Panc1 (cell line): ENCODE measurements around the gene GPRC5D. TPM values are rescaled to one million over a fixed set of nuclear protein-coding genes. Genes with fewer than 3 reads are reported as not detected.

ENCODE experiments used
- ATAC-seq: fragments of 200-7000 bp; cut with Tn5 transposase; 2 replicates; pipeline ENCODE4 v1.9.1; 2020; ENCODE audit warnings: mild to moderate bottlenecking, moderate library complexity
- BruUV-seq: library from RNA; stranded (reverse); fragments of 400-500 nt; replicated peaks from 2 replicates; lab custom pipeline; 2021; lab: Mats Ljungman, UMichigan
- CTCF ChIA-PET: fragments of 300-600 bp; sonication (Branson Sonifier 250); formaldehyde crosslinking; loops from one replicate; lab custom pipeline; 2022; ENCODE audit warnings: antibody characterized with exemption; lab: Charles Lee
- POLR2A ChIA-PET: fragments of 300-600 bp; sonication (Branson Sonifier 250); formaldehyde crosslinking; loops from one replicate; lab custom pipeline; 2022; ENCODE audit warnings: antibody characterized with exemption; lab: Charles Lee
- DNase-seq: peaks from one replicate; pipeline ENCODE4 v3.0.0-alpha.2; 2010; ENCODE audit warnings: low read depth, low spot score
- H3K27ac ChIP-seq: 2 replicates; pipeline ENCODE4 v1.5.1; 2011; ENCODE audit warnings: mild to moderate bottlenecking, low read length, inconsistent platforms
- H3K27me3 ChIP-seq: fragments of 200-500 bp; sonication (Bioruptor generic); 2 replicates; pipeline ENCODE4 v1.6.0; 2014; ENCODE audit warnings: low read length, inconsistent platforms; ENCODE audit not compliant: control insufficient read depth, insufficient read depth
- H3K36me3 ChIP-seq: fragments of 200-500 bp; sonication (Bioruptor generic); 2 replicates; pipeline ENCODE4 v1.5.1; 2014; ENCODE audit warnings: inconsistent platforms, mild to moderate bottlenecking, low read length, moderate library complexity; ENCODE audit not compliant: control insufficient read depth, insufficient read depth
- H3K4me1 ChIP-seq: 2 replicates; pipeline ENCODE4 v1.5.1; 2011; ENCODE audit warnings: inconsistent platforms, mild to moderate bottlenecking, low read length, moderate library complexity; ENCODE audit not compliant: control insufficient read depth, insufficient read depth
- H3K4me3 ChIP-seq, 2 experiments: 2 replicates each; pipeline ENCODE4 v1.5.1; 2011 to 2012; ENCODE audit warnings: low read depth in 2 of 2, low read length in 2 of 2, mild to moderate bottlenecking in 2 of 2, inconsistent platforms in 1 of 2, moderate library complexity in 1 of 2
- H3K9me3 ChIP-seq: fragments of 200-500 bp; sonication (Bioruptor generic); 2 replicates; pipeline ENCODE4 v1.5.1; 2014; ENCODE audit warnings: low read depth, mild to moderate bottlenecking, inconsistent platforms, low read length, moderate library complexity; ENCODE audit not compliant: control insufficient read depth, insufficient read depth
- POLR2AphosphoS5 ChIP-seq: IDR thresholded peaks from 2 replicates; pipeline ENCODE4 v1.6.1; 2012; ENCODE audit warnings: mild to moderate bottlenecking, low read depth, low read length, moderate library complexity
- REST ChIP-seq, 2 experiments: IDR thresholded peaks; 2 replicates each; pipeline ENCODE4 v1.6.1; 2011 to 2012; ENCODE audit warnings: low read depth in 2 of 2, control low read depth in 1 of 2, low read length in 1 of 2, mild to moderate bottlenecking in 1 of 2, moderate library complexity in 1 of 2; ENCODE audit not compliant: insufficient read depth in 1 of 2
- SIN3A ChIP-seq: IDR thresholded peaks from 2 replicates; pipeline ENCODE4 v1.6.1; 2012; ENCODE audit warnings: low read depth, mild to moderate bottlenecking, low read length, moderate library complexity, borderline replicate concordance; ENCODE audit not compliant: insufficient read depth
- TCF7L2 ChIP-seq: IDR thresholded peaks from 2 replicates; pipeline ENCODE4 v1.6.1; 2011; ENCODE audit warnings: mild to moderate bottlenecking, low read depth, low read length, inconsistent platforms
- in situ Hi-C: cut with HindIII; loops from 2 replicates; pipeline ENCODE4 v1.10.0; 2016; ENCODE audit warnings: low sequenced_read_pairs, low pct_unique_long_range_greater_than_20kb
- intact Hi-C: fragments of 100-400 bp; cut with micrococcal nuclease; formaldehyde crosslinking; loops from one replicate; pipeline ENCODE4 v1.10.0; 2022; ENCODE audit not compliant: unreplicated experiment
- total RNA-seq: library from RNA; stranded (reverse); gene quantifications from one replicate; pipeline ENCODE4 v1.2.1, GENCODE V29; 2021; ENCODE audit not compliant: unreplicated experiment
- TF ChIP-seq, protein P1 (sequence below): fragments of 450-650 bp; IDR thresholded peaks from 2 replicates; pipeline ENCODE4 v1.5.1; 2017; ENCODE audit warnings: mild to moderate bottlenecking

The GPRC5D gene
- total RNA-seq, 1 experiment from 2014 or later, result not detected

- CTCF ChIA-PET, result no interaction called here
- Histone ChIP-seq H3K9me3 (no peaks in the 10 kb centered on the region), H3K4me1 (peaks cover 91% of the 10 kb centered on the region), H3K27ac (peak overlapping the region; percentile 96), H3K36me3 (peaks cover 6% of the 10 kb centered on the region; the same call in 1 of the 2 replicates), H3K4me3 (peak overlapping the region in 1 of 2 experiments; percentile 44; a peak in 1 of 4 replicates), H3K27me3 (no peaks in the 10 kb centered on the region)
- TF ChIP-seq, protein P1, sequence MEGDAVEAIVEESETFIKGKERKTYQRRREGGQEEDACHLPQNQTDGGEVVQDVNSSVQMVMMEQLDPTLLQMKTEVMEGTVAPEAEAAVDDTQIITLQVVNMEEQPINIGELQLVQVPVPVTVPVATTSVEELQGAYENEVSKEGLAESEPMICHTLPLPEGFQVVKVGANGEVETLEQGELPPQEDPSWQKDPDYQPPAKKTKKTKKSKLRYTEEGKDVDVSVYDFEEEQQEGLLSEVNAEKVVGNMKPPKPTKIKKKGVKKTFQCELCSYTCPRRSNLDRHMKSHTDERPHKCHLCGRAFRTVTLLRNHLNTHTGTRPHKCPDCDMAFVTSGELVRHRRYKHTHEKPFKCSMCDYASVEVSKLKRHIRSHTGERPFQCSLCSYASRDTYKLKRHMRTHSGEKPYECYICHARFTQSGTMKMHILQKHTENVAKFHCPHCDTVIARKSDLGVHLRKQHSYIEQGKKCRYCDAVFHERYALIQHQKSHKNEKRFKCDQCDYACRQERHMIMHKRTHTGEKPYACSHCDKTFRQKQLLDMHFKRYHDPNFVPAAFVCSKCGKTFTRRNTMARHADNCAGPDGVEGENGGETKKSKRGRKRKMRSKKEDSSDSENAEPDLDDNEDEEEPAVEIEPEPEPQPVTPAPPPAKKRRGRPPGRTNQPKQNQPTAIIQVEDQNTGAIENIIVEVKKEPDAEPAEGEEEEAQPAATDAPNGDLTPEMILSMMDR, result no peak
- no peak for TF ChIP-seq POLR2AphosphoS5
- no peak for TF ChIP-seq REST (IDR thresholded peaks at IDR 0.05; ENCODE audit: insufficient read depth in 1 of 2, low read depth in 2 of 2, low read length in 1 of 2)
- no peak for TF ChIP-seq TCF7L2
- no peak for TF ChIP-seq SIN3A
- DNase-seq, result no peak
- in situ Hi-C loops, result no loop called here
- no TSS peak for BruUV-seq
- intact Hi-C loops, result no loop called here
- POLR2A ChIA-PET, result interaction anchor here (0.7 kb wide), 2 partner anchors 12 to 65 kb away, joined by 3 to 11 read pairs; no protein-coding TSS in a partner anchor
- no peak for ATAC-seq
These were observed 49.9 kb downstream of the GPRC5D start for GRCh38 chr12:12902036-12902435.

DNA sequence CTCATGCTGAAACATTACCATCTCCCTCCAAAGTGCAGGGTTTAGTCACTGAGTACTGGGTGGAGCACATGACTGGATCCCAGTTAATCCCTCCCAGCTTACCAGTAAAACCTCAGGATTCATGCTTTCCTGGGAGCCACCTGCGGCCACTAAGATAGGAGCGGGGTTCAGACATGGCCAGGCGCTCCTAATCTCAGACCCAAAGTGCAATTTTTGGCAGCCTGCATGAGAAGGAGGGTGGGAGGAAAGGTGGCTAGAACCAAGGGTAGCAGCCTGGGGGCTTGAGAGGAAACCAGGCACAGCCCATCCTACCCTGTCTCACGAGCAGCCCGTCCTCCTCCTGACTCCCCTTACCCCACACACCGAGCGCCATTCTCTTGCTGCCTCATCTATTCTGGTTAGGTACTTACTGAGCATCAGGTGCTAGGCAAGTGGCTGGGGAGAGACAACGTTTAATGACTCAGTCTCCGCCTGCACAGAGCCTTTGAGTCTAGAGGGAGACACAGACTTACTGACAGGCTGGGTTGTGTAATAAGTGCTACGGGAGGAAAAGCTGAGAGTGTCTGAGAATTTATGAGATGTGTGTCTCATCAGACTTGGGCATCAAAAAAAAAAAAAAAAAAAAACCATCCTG, 50.7 kb downstream of the GPRC5D start:
- ChIA-PET CTCF (no interaction called here), POLR2A (interaction anchor here (0.7 kb wide), 2 partner anchors 13 to 64 kb away, joined by 3 to 11 read pairs; no protein-coding TSS in a partner anchor)
- peaks cover 92% of the 10 kb centered on the region for H3K4me1 ChIP-seq
- no peaks in the 10 kb centered on the region for H3K27me3 ChIP-seq
- H3K9me3 ChIP-seq, result no peaks in the 10 kb centered on the region
- ATAC-seq (peak; percentile 36), DNase-seq (no peak)
- no TSS peak for BruUV-seq
- intact Hi-C loops, result no loop called here
- in situ Hi-C loops, result no loop called here
- H3K4me3 ChIP-seq, result peak overlapping the region; percentile 7 to 44; a peak in 2 of 4 replicates
- H3K27ac ChIP-seq, result peak overlapping the region; percentile 96
- peak; percentile 86 for TF ChIP-seq POLR2AphosphoS5
- TF ChIP-seq TCF7L2, result no peak
- peaks cover 6% of the 10 kb centered on the region; the same call in 1 of the 2 replicates for H3K36me3 ChIP-seq

DNA sequence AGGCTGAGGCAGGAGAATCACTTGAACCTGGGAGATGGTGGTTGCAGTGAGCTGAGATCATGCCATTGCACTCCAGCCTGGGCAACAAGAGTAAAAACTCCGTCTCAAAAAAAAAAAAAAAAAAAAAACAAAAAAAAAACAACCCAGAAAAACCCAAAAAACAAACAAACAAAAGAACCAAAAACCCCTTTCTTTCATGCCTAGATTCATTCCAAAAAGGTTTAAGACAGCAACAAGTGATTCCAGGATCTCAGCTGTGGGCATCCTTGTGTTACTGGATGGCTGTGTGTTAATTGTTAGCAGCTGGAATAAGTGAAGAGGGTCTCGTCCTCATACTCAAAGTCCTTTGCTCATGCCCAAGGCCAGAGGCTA, 51.2 kb downstream of the GPRC5D start:
- TSS peak; percentile 4 for BruUV-seq
- Histone ChIP-seq H3K9me3 (no peaks in the 10 kb centered on the region), H3K4me3 (peak overlapping the region; percentile 7 to 44; a peak in 2 of 4 replicates), H3K4me1 (peaks cover 88% of the 10 kb centered on the region), H3K27me3 (no peaks in the 10 kb centered on the region), H3K36me3 (peaks cover 6% of the 10 kb centered on the region; the same call in 1 of the 2 replicates), H3K27ac (peak overlapping the region; percentile 96)
- in situ Hi-C loops (no loop called here), intact Hi-C loops (no loop called here)
- ATAC-seq (no peak), DNase-seq (no peak)
- CTCF ChIA-PET, result no interaction called here
- no peak for TF ChIP-seq POLR2AphosphoS5
- TF ChIP-seq, protein P1, result no peak
- no peak for TF ChIP-seq TCF7L2
- TF ChIP-seq REST (IDR thresholded peaks at IDR 0.05; ENCODE audit: insufficient read depth in 1 of 2, low read depth in 2 of 2, low read length in 1 of 2), result no peak
- no peak for TF ChIP-seq SIN3A
- POLR2A ChIA-PET, result no interaction called here
